Measurements from ENCODE around the gene TMEM120A. TPM values are rescaled to one million over a fixed set of nuclear protein-coding genes. Genes with fewer than 3 reads are reported as not detected.

The TMEM120A gene
- polyA plus RNA-seq, 1 experiment, result 75.2 TPM

DNA sequence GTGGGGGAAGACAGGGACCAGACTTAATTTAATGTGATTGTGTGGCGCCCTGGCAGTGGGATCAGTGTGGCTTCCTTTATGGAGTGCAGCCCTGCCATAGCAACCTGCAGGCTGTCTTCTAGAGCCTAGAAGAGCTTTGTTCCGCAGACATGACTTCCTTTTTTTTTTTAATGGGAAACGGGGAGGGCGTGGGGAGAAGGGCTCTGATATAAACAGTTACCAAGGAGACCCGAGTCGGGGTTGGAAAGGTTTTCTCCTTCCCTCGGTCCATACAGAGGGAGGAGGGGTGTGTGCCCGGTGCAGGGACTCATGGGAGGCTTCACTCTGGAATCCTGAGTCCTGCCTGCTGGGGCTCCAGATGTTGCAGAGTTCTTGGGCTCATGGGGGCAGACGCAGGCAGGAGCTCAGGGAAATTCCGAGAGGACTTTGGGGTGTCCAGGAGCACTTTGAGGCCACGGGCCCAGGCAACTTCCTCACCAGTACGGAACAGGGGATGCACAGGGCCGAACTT, 26.9 kb downstream of the TMEM120A start:
- POLR2A ChIA-PET, result no interaction called here
- Histone ChIP-seq H3K27me3 (ENCODE audit: control insufficient read depth, insufficient read depth, low read length) (no peaks in the 10 kb centered on the region), H3K4me3 (ENCODE audit: low read depth, low read length) (no peak overlapping the region), H3K36me3 (ENCODE audit: control insufficient read depth, insufficient read depth, low read length) (0 out of 2 replicates have a peak, but pooled peaks cover 5% of the 10 kb centered on the region)
- TF ChIP-seq CTCF (IDR thresholded peaks at IDR 0.05; ENCODE audit: insufficient read depth, low read depth, low read length), result no peak
- CTCF ChIA-PET, result interaction anchor here (0.8 kb wide), 1 partner anchor 17 kb away, joined by 3 read pairs; no protein-coding TSS in a partner anchor
- DNase-seq (ENCODE audit: low read depth), result no peak

DNA sequence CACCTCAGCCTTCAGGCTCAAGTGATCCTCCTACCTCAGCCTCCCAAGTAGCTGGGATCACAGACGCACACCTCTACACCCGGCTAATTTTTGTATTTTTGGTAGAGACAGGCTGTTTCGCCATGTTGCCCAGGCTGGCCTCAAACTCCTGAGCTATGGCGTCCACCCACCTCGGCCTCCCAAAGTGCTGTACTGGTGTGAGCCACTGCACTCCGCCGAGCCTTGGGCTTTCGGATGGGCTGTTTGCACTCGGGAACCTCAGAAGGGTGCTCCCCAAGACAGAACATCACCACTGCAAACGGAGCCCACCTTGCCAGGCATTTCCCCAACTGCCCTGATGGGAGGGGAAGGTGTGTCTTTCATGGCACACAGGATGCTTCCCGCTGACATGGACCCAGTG, 27.3 kb downstream of the TMEM120A start:
- ChIA-PET POLR2A (no interaction called here), CTCF (interaction anchor here (0.8 kb wide), 1 partner anchor 18 kb away, joined by 3 read pairs; no protein-coding TSS in a partner anchor)

GRCh38 chr7:75966190-75966961, 28.0 kb downstream of the TMEM120A start:
- ChIA-PET CTCF (interaction anchor here (0.8 kb wide), 1 partner anchor 19 kb away, joined by 3 read pairs; no protein-coding TSS in a partner anchor), POLR2A (no interaction called here)
- DNase-seq (ENCODE audit: low read depth), result peak; percentile 49
- Histone ChIP-seq H3K4me3 (ENCODE audit: low read depth, low read length) (no peak overlapping the region), H3K27me3 (ENCODE audit: control insufficient read depth, insufficient read depth, low read length) (no peaks in the 10 kb centered on the region), H3K36me3 (ENCODE audit: control insufficient read depth, insufficient read depth, low read length) (0 out of 2 replicates have a peak, but pooled peaks cover 2% of the 10 kb centered on the region)
- TF ChIP-seq CTCF (IDR thresholded peaks at IDR 0.05; ENCODE audit: insufficient read depth, low read depth, low read length), result no peak

More for the DNA sequence above, 27.3 kb downstream of the TMEM120A start:
- no peak overlapping the region for H3K4me3 ChIP-seq (ENCODE audit: low read depth, low read length)
- H3K27me3 ChIP-seq (ENCODE audit: control insufficient read depth, insufficient read depth, low read length), result no peaks in the 10 kb centered on the region
- 0 out of 2 replicates have a peak, but pooled peaks cover 2% of the 10 kb centered on the region for H3K36me3 ChIP-seq (ENCODE audit: control insufficient read depth, insufficient read depth, low read length)
- DNase-seq (ENCODE audit: low read depth), result no peak
- TF ChIP-seq CTCF (IDR thresholded peaks at IDR 0.05; ENCODE audit: insufficient read depth, low read depth, low read length), result no peak

DNA sequence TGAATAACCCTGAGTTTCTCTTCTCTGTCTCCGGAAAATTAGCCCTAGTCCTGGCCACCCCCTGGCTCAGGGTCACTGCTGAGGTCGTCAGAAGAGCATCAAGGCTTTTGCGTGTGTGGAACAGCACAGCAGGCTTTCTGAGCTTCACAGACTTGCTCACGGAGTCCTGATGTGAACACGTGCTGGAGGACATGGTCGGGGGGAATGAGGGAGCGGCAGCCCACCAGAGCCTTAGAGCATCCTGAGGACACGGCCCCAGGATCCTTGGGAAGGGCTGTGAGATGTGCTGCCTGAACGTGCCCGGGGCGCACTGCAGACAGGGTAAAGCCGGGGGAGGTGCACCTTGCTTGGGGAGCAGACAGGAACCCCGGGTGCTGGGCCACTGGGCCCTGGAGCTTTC, 28.8 kb downstream of the TMEM120A start:
- POLR2A ChIA-PET, result no interaction called here

More for the DNA sequence above, 28.8 kb downstream of the TMEM120A start:
- no peak for TF ChIP-seq CTCF (IDR thresholded peaks at IDR 0.05; ENCODE audit: insufficient read depth, low read depth, low read length)
- H3K27me3 ChIP-seq (ENCODE audit: control insufficient read depth, insufficient read depth, low read length), result no peaks in the 10 kb centered on the region
- H3K4me3 ChIP-seq (ENCODE audit: low read depth, low read length), result no peak overlapping the region
- 0 out of 2 replicates have a peak, but pooled peaks cover 2% of the 10 kb centered on the region for H3K36me3 ChIP-seq (ENCODE audit: control insufficient read depth, insufficient read depth, low read length)
- no peak for DNase-seq (ENCODE audit: low read depth)
- CTCF ChIA-PET, result no interaction called here
